Nephron (organoid): ENCODE measurements around the gene ZNF396.

ENCODE experiments used
- H3K27ac Mint-ChIP-seq, 3 experiments: 2 replicates each; pipeline ENCODE4 v1.8.0; 2020; ENCODE audit warnings: mixed read lengths in 3 of 3, mild to moderate bottlenecking in 2 of 3, moderate library complexity in 1 of 3
- H3K27me3 Mint-ChIP-seq: 2 replicates; pipeline ENCODE4 v1.8.0; 2021; ENCODE audit warnings: low read depth, mild to moderate bottlenecking, moderate library complexity, mixed read lengths
- H3K36me3 Mint-ChIP-seq: 2 replicates; pipeline ENCODE4 v1.8.0; 2020; ENCODE audit warnings: low read depth, mixed read lengths
- H3K4me1 Mint-ChIP-seq: 2 replicates; pipeline ENCODE4 v1.8.0; 2020; ENCODE audit warnings: mixed read lengths
- H3K4me3 Mint-ChIP-seq, 3 experiments: 2 replicates each; pipeline ENCODE4 v1.8.0; 2020; ENCODE audit warnings: mild to moderate bottlenecking in 3 of 3, mixed read lengths in 3 of 3, moderate library complexity in 2 of 3
- H3K9me3 Mint-ChIP-seq: 2 replicates; pipeline ENCODE4 v1.8.0; 2020; ENCODE audit warnings: mixed read lengths
- TF ChIP-seq, protein P1 (sequence below), 3 experiments: fragments of 200-600 bp; sonication (generic); IDR thresholded peaks; one replicate each; pipeline ENCODE4 v1.5.0; 2021; ENCODE audit warnings: antibody characterized with exemption in 3 of 3; ENCODE audit not compliant: unreplicated experiment in 3 of 3

Gene ZNF396

DNA sequence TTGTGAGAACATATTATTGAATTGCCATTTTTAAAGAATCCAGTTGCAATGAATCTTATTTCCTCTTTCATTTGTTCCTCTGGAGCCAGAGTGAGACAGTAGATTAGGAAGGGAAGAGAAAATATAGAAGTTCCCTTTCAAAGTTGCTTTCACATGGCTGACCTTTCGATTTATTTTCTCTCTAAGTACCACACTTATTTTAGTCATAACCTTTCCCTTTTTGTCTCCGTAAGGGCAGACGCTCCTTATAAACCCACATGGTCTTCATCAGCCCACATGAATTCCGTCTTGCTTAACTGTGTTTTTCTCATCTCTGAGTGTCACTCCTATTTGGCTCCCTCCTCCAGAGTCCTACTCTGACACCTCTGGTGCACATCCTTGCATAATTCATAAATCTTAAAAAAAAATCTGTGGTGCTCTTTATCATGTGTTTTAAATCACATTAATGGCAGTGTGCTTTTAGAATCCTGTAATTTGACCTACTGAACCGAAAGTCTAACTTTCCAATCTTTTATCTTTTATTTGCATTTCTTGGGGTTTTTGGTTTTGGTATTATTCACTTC, 38.5 kb upstream of the ZNF396 start:
- Mint-ChIP-seq H3K27ac (no peak overlapping the region), H3K4me3 (no peak overlapping the region), H3K27me3 (peaks cover 9% of the 10 kb centered on the region), H3K36me3 (no peaks in the 10 kb centered on the region), H3K4me1 (no peaks in the 10 kb centered on the region), H3K9me3 (peaks cover 17% of the 10 kb centered on the region)
- TF ChIP-seq, protein P1, sequence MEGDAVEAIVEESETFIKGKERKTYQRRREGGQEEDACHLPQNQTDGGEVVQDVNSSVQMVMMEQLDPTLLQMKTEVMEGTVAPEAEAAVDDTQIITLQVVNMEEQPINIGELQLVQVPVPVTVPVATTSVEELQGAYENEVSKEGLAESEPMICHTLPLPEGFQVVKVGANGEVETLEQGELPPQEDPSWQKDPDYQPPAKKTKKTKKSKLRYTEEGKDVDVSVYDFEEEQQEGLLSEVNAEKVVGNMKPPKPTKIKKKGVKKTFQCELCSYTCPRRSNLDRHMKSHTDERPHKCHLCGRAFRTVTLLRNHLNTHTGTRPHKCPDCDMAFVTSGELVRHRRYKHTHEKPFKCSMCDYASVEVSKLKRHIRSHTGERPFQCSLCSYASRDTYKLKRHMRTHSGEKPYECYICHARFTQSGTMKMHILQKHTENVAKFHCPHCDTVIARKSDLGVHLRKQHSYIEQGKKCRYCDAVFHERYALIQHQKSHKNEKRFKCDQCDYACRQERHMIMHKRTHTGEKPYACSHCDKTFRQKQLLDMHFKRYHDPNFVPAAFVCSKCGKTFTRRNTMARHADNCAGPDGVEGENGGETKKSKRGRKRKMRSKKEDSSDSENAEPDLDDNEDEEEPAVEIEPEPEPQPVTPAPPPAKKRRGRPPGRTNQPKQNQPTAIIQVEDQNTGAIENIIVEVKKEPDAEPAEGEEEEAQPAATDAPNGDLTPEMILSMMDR (IDR thresholded peaks at IDR 0.05; ENCODE audit: unreplicated experiment in 3 of 3), result no peak

DNA sequence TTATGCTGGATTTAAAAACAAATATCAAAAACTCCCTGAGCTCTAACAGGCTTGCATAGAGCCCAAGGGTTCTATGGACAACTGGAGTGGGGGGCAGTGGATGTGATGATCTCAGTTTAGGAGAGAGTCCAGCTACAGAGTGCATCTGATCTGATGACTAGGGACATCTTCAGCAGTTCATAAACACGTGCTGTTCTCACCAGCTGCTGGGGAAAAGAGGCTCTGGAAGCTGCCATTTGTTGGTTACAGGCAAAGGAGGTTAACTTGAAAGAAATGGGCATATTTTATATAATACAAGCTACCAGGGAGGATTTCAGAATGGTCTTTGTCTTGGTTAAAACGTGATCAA, 36.0 kb upstream of the ZNF396 start:
- H3K27me3 Mint-ChIP-seq, result peaks cover 10% of the 10 kb centered on the region
- H3K27ac Mint-ChIP-seq, result no peak overlapping the region
- no peaks in the 10 kb centered on the region for H3K4me1 Mint-ChIP-seq
- TF ChIP-seq, protein P1 (IDR thresholded peaks at IDR 0.05; ENCODE audit: unreplicated experiment in 3 of 3), result no peak
- H3K4me3 Mint-ChIP-seq, result no peak overlapping the region
- no peaks in the 10 kb centered on the region for H3K36me3 Mint-ChIP-seq
- peaks cover 10% of the 10 kb centered on the region for H3K9me3 Mint-ChIP-seq

DNA sequence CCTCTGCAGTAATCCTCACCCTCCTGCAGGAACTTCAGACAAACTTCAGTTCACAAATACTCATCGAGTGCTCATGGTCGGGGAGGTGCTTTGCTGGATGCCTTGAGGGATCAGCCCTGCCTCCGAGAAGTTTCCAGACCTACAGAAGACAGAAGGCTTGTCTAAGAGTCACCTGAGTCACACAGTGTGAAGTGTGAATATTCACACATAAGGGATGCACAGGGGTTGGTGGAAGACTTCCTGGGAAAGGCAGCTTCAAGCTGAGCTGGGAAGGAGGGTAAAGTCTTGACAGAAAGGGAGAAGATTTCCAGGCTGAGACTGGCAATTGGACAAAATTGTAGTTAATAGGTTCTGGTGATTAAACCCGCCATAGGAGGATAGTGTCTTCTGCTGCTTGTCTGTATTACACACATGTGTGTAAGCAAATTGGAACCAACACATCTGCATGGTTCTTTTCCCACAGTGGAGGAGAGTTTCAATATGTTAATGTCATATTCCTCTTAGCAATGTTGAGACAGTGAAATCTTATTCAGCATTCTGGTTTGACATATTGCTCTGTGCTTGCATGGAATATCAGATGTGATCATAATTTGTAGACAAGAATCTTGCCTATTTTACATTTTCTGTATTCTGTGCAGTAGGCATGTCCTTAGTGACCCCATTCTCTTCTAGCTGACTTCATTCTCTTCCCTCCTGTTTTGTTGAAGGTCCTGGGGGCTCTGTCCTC, 34.7 kb upstream of the ZNF396 start:
- Mint-ChIP-seq H3K4me1 (no peaks in the 10 kb centered on the region), H3K36me3 (no peaks in the 10 kb centered on the region), H3K27ac (no peak overlapping the region), H3K4me3 (no peak overlapping the region), H3K27me3 (peaks cover 10% of the 10 kb centered on the region), H3K9me3 (no peaks in the 10 kb centered on the region)
- TF ChIP-seq, protein P1 (IDR thresholded peaks at IDR 0.05; ENCODE audit: unreplicated experiment in 3 of 3), result no peak

DNA sequence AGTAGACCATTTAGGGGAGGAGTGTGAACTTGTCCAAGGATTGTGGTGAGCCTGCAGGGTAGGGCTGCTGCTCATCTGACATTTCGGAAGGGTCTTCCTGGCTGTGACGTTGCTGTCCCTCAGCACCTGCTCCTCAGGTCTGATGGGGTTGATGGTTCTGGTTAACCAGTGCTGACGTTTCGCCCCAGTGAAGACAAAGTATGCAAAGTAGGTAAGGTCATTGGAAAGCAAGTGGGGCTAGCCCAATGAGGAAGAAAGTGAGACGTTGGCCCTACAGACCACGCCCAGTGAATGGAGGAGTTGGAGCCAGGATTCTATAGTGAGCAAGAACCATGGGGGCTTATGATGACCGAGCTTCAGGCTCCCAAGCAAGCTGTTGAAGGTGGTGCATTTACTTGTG, 33.4 kb upstream of the ZNF396 start:
- Mint-ChIP-seq H3K27ac (no peak overlapping the region), H3K9me3 (no peaks in the 10 kb centered on the region), H3K4me3 (no peak overlapping the region), H3K27me3 (peaks cover 10% of the 10 kb centered on the region), H3K4me1 (no peaks in the 10 kb centered on the region), H3K36me3 (no peaks in the 10 kb centered on the region)
- TF ChIP-seq, protein P1 (IDR thresholded peaks at IDR 0.05; ENCODE audit: unreplicated experiment in 3 of 3), result no peak

DNA sequence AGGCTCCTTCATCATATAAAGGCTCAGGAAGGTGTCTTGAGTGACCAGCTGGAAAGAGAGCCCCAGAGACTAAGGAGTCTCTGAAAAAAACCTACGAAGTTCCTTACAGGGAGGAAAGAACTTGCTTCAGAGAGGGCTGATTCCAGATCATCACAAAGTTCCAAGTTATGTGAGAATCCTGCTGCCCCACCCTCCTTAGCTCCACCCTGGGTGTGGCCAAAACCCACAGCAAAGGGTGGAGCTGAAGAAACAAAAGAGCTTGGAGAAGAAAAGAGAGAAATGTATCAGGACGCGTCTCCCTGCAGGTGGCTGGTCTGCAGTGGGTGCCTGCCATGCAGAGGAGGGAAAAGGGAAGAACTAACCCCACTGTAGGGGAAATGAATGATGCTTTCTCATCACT, 32.8 kb upstream of the ZNF396 start:
- H3K27ac Mint-ChIP-seq, result no peak overlapping the region

More for the DNA sequence above, 32.8 kb upstream of the ZNF396 start:
- no peaks in the 10 kb centered on the region for H3K4me1 Mint-ChIP-seq
- TF ChIP-seq, protein P1 (IDR thresholded peaks at IDR 0.05; ENCODE audit: unreplicated experiment in 3 of 3), result no peak
- no peaks in the 10 kb centered on the region for H3K9me3 Mint-ChIP-seq
- no peak overlapping the region for H3K4me3 Mint-ChIP-seq
- H3K27me3 Mint-ChIP-seq, result peaks cover 10% of the 10 kb centered on the region
- H3K36me3 Mint-ChIP-seq, result no peaks in the 10 kb centered on the region
